Stimulated activated CD4-positive, alpha-beta T cell treated with anti-CD3 and anti-CD28 coated beads, Interleukin-15, amount 100 ng/mL, for 1 hour (primary cell): Measurements from ENCODE around the gene SLFN12L.
"Not testable (repeated sequence)": the region's sequence is repeated elsewhere in the genome, so short reads cannot be mapped to it uniquely, and the experiment has no call there.

Experiments used
- DNase-seq, 2 donors: peaks; one replicate each; pipeline ENCODE4 v3.0.0-alpha.2; 2020; ENCODE audit warnings: low read depth in 1 of 2, low spot score in 1 of 2

Gene SLFN12L

DNA sequence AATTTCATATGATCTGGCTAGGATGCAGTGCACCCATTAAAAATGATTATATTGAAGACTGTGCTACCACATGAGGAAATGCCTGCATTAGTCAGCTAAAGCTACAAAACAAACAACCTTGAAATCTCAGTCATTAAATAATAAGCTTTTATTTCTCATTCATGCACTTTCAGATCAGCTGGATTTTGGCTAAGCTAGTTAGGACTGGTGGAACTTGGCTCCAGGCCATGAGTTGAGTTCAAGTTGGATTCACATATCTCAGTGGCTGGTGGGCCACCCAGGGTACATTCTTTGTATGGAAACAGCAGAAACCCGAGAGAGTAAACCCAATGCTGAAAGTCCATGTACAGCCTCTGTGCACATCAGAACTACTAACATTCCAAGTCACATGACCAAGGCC, 6.4 kb upstream of the SLFN12L start:
- DNase-seq, result no peak

DNA sequence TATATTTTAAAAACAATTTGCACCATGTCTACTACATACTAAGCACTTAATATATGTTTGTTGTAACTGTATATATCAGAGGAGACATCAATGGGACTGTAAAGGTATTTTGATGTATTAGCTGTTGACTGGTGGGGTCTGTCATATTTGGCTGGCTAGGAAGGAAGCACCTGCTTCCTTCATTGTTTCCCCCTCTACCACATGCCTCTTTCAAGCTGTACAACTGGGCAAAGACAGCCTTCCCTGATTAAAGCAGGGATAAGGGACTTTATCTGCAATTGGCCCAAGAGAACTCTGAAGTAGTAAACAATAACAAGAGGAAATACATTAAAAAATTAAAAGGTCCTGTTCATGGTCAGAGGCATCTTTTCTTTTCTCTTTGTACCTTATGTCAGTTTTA, 5.5 kb upstream of the SLFN12L start:
- no peak for DNase-seq

DNA sequence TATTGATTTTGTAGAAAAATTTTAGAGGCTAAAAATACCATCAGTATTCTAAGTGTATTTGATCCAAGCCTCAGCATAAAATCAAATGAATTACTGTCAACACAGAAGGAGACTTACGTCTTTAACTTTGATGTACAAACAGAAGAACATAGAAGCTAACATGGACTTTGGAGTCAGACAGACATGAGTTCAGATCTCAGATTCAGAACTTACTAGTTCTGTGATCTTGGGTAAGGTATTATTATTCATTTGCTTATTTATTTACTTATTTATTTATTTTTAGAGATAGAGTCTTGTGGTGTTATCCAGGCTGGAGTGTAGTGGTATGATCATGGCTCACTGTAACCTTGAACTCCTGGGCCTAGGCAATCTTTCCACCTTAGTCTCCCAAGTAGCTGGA, 4.0 kb upstream of the SLFN12L start:
- DNase-seq, result no peak

DNA sequence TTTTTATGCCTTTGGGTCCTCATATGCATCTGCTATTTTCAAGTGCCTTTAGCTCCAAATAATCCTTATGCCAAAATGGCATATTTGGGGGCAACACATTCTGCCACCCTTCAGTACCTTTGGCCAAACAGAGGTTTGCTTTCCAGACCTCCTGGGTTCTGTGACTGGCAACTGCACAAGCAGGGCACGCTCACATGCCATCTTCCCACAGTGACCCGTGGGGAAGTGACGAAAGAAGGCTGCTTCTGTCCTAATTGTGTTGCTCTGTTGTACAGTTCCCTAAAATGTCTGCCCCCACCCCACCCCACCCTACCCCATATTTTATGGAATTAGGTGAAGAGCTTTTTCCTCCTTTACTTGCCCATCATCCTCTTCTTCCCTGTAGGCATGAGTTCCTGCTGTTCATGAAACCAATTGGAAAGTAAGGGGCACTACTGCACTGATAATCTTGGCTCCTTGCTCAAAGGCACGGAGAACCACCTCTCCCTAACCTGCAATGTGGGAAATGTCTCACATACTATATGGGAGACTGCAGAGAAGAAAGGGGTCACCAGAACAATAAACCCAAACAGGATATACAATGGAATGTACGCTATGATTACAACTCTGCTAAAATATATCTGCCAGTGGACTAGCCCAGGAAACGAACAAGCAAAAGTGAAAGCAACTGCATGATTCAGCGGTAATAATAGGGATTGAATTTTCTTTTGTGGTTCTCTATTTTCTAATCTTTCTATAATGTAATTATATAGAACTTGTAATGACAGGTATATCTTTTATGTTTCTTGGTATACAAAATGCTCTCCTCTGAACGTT, 3.3 kb upstream of the SLFN12L start:
- DNase-seq, result peak in 1 of 2 donors; percentile 15

DNA sequence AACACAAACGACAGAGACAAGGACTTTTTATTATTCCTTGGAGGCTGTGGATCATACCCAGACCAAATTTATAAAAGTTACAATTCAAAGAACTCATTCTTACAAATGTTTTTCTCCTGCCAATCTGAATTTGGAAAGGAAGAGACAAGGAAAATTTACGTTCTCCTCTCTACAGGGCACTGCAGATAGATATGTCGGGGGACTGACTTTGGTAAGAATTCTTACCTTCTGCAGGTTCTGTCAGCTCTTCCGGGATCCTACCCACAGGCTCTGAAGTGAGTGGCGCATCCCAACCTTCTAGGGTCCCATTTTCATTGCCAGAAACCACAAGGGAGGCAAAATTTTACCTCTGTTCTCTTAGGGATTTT, 2.2 kb upstream of the SLFN12L start:
- no peak for DNase-seq

DNA sequence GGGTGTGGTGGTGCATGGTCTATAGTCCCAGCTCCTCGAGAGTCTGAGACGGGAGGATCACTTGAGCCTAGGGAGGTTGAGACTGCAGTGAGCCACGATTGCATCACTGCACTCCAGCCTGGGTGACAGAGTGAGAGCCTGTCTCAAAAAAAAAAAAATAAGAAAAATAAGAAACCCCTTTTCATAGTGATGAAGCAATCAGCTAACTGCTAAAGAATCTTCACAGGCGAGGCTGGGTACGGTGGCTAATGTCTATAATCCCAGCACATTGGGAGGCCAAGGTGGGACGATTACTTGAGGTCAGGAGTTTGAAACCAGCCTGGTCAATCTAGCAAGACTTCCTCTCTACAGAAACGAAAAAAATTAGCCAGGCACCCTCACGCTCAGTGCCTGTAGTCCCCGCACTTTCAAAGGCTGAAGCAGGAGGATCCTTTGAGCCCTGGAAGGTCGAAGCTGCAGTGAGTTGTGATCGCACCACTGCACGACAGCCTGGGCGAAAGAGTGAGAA, 760 bp downstream of the SLFN12L start:
- DNase-seq, result no peak

DNA sequence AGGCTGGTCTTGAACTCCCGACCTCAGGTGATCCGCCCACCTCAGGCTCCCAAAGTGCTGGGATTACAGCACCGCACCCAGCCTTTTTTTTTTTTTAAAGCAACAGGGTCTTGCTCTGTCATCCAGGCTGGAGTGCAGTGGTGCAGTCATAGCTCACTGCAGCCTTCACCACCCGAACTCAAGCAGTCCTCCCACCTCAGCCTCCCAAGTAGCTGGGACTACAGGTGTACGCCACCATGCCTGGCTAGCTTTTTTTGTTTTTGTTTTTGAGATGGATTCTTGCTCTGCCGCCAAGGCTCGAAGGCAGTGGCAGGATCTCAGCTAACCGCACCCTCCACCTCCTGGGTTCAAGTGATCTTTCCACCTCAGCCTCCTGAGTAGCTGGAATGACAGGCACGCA, 2.1 kb downstream of the SLFN12L start:
- not testable (repeated sequence) for DNase-seq

DNA sequence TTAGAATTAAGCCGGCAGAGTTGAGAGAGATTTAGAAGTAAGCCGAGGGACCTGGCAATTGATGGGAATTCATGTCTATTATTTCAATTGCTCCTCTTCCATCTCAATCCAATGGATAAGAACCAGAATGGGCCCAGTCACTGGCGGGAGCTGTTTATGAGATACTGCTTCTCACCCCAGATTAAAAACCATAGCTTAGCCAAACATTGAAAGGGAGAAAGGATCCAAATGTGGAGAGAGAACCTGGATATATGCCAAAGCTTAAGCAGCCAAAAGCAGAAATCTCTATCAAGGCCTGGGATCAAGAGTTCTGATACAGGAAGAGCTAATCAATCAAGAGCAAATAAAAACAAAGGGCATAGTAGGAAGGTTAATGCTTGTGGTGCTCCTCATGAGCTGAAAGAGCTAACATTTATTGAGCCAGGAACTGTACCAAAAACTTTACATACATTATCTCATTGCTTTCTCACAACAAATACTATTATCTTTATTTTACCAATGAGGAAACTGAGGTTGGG, 2.8 kb downstream of the SLFN12L start:
- DNase-seq, result no peak

DNA sequence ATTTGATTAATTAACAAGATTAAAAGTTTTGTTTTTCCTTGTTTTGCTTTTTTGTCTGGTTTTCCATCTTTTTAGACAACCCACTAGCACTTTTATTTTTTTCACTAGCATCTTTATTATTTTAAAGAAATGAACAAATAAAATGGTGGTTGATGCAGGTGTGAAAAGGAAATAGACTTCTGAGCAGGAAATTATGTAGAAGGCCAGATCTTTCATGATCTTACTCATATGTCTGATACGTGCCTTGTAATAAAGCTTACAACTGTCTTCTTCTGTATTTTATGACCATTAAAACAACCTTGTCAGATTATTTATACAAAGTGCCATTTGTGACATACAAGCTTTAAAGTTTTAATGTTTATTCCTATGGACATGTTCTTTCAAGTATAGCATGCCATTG, 6.3 kb downstream of the SLFN12L start:
- no peak for DNase-seq

DNA sequence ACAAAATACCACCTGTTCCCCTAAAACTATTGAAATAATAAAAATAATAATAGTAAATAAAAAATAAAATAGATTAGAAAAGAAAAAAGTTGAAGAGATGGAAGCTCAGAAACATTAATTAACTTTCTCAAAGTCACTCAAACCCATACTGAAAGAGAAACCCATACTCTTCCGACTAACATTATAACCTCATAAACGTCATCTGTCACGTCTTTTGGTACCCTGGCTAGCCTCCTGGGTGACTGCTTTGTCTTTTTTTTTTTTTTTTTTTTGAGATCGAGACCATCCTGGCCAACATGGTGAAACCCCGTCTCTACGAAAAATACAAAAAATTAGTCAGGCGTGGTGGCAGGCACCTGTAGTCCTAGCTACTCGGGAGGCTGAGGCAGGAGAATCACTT, 7.6 kb downstream of the SLFN12L start:
- no peak for DNase-seq

DNA sequence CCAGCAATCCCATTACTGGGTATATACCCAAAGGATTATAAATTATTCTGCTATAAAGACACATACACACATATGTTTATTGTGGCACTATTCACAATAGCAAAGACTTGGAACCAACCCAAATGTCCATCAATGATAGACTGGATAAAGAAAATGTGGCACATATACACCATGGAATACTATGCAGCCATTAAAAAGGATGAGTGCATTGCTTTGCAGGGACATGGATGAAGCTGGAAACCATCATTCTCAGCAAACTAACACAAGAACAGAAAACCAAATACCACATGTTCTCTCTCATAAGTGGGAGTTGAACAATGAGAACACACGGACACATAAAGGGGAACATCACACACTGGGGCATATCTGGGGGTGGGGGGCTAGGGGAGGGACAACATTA, 8.2 kb downstream of the SLFN12L start:
- not testable (repeated sequence) for DNase-seq

DNA sequence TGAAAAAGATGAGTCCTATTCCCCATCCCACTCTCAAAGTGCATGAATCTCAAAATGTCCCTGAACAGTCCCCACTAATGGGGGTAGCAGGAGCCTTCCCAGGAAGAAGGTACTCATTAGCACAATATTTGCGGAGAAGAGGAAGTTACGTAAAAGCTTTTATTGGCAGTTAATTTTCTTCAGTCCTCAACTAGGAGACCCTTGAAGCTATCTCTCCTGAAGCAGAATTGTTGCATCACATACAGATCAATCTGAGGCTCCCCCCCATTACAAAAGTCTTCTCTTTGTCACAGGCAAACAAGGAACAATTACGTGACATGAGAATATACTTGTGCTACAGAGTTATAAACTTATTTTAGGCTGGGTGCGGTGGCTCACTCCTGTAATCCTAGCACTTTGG, 14.2 kb downstream of the SLFN12L start:
- DNase-seq, result no peak

DNA sequence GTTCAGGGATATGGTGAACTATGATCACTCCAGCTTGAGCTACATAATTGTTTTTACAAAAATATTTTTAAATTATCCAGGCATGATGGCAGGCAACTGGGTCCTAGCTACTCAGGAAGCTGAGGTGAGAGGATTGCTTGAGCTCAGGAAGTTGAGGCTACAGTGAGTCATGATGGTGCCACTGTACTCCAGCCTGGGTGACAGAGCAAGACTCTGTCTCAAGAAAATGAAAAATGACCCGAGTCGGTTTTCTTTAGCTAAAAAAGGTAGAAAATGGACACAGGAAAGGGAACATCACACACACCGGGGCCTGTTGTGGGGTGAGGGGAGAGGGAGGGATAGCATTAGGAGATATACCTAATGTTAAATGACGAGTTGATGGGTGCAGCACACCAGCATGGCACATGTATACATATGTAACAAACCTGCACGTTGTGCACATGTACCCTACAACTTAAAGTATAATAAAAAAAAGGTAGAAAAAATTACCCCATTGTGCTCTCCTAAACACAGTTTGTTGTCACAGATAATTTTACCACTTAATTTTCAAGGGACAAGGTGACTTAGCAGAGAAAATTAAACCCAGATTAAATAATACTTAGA, 15.7 kb downstream of the SLFN12L start:
- DNase-seq, result not testable (repeated sequence)

DNA sequence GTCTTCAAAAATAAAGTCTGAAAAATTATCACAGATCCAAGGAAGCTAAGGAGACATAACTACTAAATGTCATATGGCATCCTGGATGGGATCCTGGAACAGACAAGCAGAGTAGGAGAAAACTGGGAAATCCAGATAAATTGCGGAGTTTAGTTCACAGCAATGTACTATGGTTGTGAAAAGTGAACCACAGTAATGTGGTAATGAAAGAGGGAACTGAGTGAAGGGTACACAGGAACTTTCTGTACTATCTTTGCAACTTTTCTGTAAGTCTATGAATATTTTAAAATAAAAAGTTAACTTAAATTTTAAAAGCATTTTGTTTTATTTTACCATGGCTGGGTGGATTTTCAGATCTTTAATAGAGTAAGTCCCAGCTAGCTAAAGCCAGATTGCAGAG, 16.3 kb downstream of the SLFN12L start:
- DNase-seq, result no peak

DNA sequence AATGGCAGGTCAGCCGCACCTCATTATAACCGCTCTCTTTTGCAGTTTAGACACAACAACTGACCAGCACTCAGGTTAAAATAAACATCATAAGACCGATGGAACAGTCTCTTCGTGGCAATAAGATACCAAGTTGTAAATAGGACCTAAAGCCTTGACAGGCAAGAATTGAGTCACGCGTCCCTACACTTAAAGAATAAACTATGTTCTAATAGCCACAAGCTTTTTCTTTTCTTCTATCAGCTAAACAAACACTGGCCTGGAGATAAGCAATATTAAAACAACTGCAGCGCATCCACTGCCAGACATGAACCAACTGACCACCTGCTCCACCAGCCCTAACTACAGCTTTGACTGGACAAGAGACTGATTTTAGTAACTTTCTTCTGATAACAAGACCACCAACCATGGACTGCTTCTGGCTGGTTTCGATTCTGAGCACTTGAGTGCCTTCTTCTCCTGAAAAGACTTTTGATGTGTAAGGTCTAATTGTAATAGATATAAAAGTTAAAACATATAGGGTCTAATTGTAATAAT, 17.5 kb downstream of the SLFN12L start:
- no peak for DNase-seq

DNA sequence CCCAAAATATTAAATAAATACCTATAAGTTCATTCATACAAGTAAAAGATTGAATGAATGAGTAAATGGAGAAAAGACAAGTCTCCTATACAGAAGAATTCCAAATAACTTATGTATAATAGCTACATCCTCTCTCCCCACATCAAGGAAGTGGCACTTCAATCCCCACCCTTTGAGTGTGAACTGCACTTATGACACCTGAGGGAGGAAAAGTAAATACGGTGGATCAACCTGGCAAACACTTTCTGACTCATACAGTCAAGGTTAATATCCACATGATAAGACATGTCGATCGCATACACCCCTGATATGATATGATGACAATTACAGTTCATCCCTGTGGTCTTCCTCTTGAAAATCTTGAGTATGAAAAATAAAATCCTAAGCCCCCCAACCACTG, 18.0 kb downstream of the SLFN12L start:
- no peak for DNase-seq

DNA sequence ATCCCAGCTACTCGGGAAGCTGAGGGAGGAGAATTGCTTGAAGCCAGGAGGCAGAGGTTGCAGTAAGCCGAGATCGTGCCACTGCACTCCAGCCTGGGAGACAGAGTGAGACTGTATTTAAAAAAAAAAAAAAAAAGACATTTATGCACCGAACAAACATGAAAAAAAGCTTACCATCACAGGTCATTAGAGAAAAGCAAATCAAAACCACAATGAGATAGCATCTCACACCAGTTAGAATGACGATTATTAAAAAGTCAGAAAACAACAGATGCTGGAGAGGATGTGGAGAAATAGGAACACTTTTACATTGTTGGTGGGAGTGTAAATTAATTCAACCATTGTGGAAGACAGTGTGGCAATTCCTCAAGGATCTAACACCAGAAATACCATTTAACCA, 19.0 kb downstream of the SLFN12L start:
- DNase-seq, result not testable (repeated sequence)

DNA sequence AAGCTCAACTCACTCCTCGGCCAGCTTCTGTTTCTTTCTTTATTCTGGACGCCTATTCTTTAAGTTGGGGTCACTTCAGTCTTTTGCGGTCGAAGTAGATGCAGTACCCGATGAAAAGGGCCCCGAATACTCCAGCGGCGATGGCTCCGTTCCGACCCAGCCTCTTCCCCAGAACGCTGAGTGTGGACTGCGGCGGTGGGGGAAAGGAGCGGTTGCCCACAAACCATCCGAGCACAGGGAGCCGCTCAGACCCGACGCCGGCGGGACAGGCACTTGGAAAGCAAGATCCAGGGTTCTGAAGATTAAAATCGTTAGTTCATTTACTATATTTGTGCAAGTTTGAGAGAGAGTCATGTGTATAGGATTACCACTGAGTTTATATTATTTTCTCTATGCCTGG, 22.5 kb downstream of the SLFN12L start:
- DNase-seq, result no peak

DNA sequence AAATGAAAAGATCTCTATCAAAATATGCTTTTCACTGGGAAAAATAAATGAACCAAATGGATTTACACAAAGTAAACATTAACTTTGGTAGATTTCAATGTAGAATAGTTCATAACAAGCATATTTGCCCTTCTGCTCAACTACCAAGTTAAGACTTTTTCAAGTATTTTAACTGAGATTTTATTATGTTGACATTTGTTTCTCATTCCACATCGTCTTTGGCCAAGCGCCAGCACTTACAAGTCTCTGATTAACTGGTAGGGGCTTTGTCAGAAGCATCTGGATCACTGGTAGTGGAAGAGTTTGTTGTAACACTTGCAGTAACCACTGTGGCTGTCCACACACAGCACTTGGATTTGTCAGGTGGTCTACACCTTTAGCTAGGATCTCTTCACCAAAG, 22.9 kb downstream of the SLFN12L start:
- no peak for DNase-seq

DNA sequence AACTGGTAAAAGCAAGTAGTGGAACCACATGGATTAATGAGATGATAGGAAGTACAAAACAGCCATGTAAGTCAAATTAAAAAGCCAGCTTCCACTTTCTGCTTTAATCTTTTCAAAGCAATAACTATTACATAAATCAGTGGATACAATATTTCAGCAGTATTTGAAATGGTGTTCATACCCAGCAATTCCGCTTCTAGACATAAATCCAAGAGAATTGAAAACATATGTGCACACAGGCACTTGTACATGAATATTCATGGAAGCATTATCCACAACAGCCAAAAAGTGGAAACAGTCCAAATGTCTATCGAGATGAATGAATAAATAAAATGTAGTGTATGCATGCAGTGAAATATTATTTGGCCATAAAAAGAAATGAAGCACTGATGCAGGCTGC, 27.4 kb downstream of the SLFN12L start:
- DNase-seq, result no peak

DNA sequence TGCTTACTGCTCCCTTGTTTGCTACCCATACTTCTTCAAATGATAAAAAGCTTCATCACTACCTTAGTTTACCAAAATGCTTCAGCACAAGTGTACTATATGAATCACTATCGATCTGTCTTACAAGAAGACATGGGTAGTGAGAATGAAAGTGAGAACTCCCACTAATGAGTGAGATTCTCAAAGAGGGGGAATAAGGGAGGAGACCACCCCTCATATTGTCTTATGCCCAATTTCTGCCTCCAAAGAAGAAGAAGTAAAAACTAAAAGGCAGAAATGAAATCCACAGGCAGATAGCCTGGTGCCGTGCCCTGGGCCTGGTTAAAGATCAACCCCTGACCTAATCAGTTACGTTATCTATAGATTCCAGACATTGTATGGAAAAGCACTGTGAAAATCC, 29.8 kb downstream of the SLFN12L start:
- not testable (repeated sequence) for DNase-seq

DNA sequence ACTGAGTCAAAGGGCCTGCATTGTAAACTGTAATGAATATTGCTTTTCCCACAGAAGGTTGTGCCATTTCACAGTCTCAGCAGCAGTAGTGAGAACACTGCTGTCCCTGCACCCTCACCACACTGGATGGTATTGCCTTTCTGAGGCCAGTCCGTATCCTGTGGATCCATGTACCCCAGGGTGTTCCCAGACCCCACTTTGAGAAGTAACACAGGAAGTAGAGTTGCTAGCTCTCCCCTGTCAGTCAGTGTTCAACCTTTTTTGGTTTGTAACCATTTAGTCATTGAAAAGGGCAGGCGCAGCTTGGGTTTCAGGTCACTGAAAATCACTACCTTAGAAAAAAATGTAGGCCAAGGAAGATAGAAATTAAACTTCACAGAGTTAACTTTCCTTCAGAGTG, 37.9 kb downstream of the SLFN12L start:
- no peak for DNase-seq
